ENCODE measurements around the gene PKP2. TPM values are rescaled to one million over a fixed set of nuclear protein-coding genes. Genes with fewer than 3 reads are reported as not detected.

The PKP2 gene
- total and polyA plus RNA-seq, 9 of the 15 experiments (the other 6 are each of a cell fraction or from before 2014, with no cell fraction given), result 1.6 to 4.2 (median 2.8) TPM

GRCh38 chr12:32894566-32894965, 2.0 kb downstream of the PKP2 start:
- H3K79me2 ChIP-seq (ENCODE audit: control insufficient read depth, insufficient read depth, low read length), result no peaks in the 10 kb centered on the region
- H3K4me3 ChIP-seq, result no peak overlapping the region
- H3K27me3 ChIP-seq (ENCODE audit: control insufficient read depth in 2 of 2, insufficient read depth in 2 of 2, low read length in 2 of 2), result no peaks in the 10 kb centered on the region
- TF ChIP-seq HEY1 (CRISPR knock-in tag; IDR thresholded peaks at IDR 0.05; ENCODE audit: borderline replicate concordance) (no peak), UBTF (IDR thresholded peaks at IDR 0.05; ENCODE audit: borderline replicate concordance in 1 of 2, low read depth in 2 of 2, low read length in 2 of 2) (no peak), RNF2 (IDR thresholded peaks at IDR 0.05) (no peak), ZBTB17 (CRISPR knock-in tag; IDR thresholded peaks at IDR 0.05) (no peak), LEF1 (IDR thresholded peaks at IDR 0.05) (no peak), CHD1 (IDR thresholded peaks at IDR 0.05; ENCODE audit: low read length) (no peak), RBM39 (optimal IDR thresholded peaks at IDR 0.05; ENCODE audit: low read depth, low read length) (no peak), TEAD4 (IDR thresholded peaks at IDR 0.05; ENCODE audit: low read length) (no peak), TEAD4 (CRISPR knock-in tag; IDR thresholded peaks at IDR 0.05; ENCODE audit: borderline replicate concordance) (no peak), ELF1 (tag; IDR thresholded peaks at IDR 0.05) (no peak), ZNF561 (CRISPR knock-in tag; conservative IDR thresholded peaks at IDR 0.05) (no peak), ZNF140 (CRISPR knock-in tag; IDR thresholded peaks at IDR 0.05) (no peak), FOXA3 (CRISPR knock-in tag; conservative IDR thresholded peaks at IDR 0.05 in 1 of 2, IDR thresholded peaks at IDR 0.05 in 1 of 2) (no peak), NR2C2 (CRISPR knock-in tag; IDR thresholded peaks at IDR 0.05) (no peak), NR2C2 (tag; IDR thresholded peaks at IDR 0.05) (no peak), NR4A1 (CRISPR knock-in tag; IDR thresholded peaks at IDR 0.05) (no peak), NR4A1 (tag; IDR thresholded peaks at IDR 0.05) (no peak), NR2C1 (IDR thresholded peaks at IDR 0.05) (no peak), NR2C1 (tag; IDR thresholded peaks at IDR 0.05) (no peak), RFX1 (IDR thresholded peaks at IDR 0.05) (no peak), TARDBP (IDR thresholded peaks at IDR 0.05) (no peak), HMGXB4 (CRISPR knock-in tag; IDR thresholded peaks at IDR 0.05) (no peak), BRF1 (IDR thresholded peaks at IDR 0.05; ENCODE audit: borderline replicate concordance, extremely low read depth, insufficient read length) (no peak)
- FAIRE-seq (no peak), ATAC-seq (no peak), DNase-seq (ENCODE audit: extremely low read depth in 1 of 4, low spot score in 3 of 4) (no peak)
- POLR2A ChIA-PET, result interaction anchor here (0.6 kb wide), 1 partner anchor 47 kb away, joined by 3 read pairs; no protein-coding TSS in a partner anchor
- no peak overlapping the region for H3K4me2 ChIP-seq (ENCODE audit: insufficient read depth, low read length)
- H3K36me3 ChIP-seq (ENCODE audit: control insufficient read depth, insufficient read depth, low read length), result no peaks in the 10 kb centered on the region
- CTCF ChIA-PET (ENCODE audit: low intra/inter-chr PET ratio), result no interaction called here
- intact Hi-C loops (cut with micrococcal nuclease), result no loop called here
- H2AFZ ChIP-seq (ENCODE audit: low read depth, low read length), result no peak overlapping the region
- 5% methylated on average over 2 of the region's 2 CpGs for WGBS (ENCODE audit: insufficient coverage, low coverage, missing lambda C conversion rate)
- H3K9me3 ChIP-seq (replicated peaks; ENCODE audit: control insufficient read depth, insufficient read depth, low read depth, low read length), result no peaks in the 10 kb centered on the region
- no peaks in the 10 kb centered on the region for H4K20me1 ChIP-seq (replicated peaks; ENCODE audit: control insufficient read depth, insufficient read depth, low read length)
- no peak overlapping the region for H3K27ac ChIP-seq (ENCODE audit: extremely low read depth, low read depth, low read length)
- BruUV-seq (replicated peaks), result no TSS peak
- no peak overlapping the region for H3K9ac ChIP-seq (ENCODE audit: insufficient read depth in 1 of 2, low read depth in 2 of 2, low read length in 2 of 2)
- in situ Hi-C loops (cut with MboI), result no loop called here
- peaks cover 8 to 10% of the 10 kb centered on the region in 2 experiments; a peak in 3 of 5 replicates for H3K4me1 ChIP-seq (replicated peaks in 1 of 2; ENCODE audit: control insufficient read depth in 2 of 2, insufficient read depth in 2 of 2, low read length in 2 of 2)
- H3K9me1 ChIP-seq (ENCODE audit: control insufficient read depth, insufficient read depth, low read length), result no peaks in the 10 kb centered on the region
